ENCODE results near the gene CYB561D1. TPM values are rescaled to one million over a fixed set of nuclear protein-coding genes. Genes with fewer than 3 reads are reported as not detected.

Gene CYB561D1
- total RNA-seq, 1 donor from 2014 or later, result 8.3 TPM

DNA sequence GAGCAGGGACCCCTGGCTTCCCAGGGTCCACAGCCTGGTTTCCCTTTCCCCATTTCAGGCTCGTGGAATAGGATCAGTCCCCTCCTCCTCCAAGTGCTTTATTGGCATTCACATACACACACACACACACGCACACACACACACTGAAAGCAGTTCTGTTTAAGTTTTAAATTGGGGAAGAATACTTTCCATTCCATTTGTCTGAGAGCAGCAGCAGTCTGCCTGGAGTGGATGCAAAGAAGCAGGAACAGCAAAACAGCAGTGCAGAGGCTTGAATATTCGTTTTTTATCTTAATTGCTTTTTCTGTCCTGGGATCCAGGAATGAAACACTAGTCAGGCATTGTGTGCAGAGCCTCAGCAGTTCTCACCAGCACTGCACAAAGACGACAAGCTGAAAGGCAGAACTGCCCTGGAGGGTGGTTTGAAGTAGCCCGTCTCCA is 7.1 kb downstream of the CYB561D1 start:
- Histone ChIP-seq H3K9me3 (no peaks in the 10 kb centered on the region), H3K36me3 (peaks cover 0 to 12% of the 10 kb centered on the region in 2 donors), H3K4me1 (peaks cover 71% of the 10 kb centered on the region), H3K4me3 (no peak overlapping the region), H3K27ac (peak overlapping the region; percentile 48), H3K27me3 (no peaks in the 10 kb centered on the region)
- intact Hi-C loops (cut with DNase I), result no loop called here
- DNase-seq (ENCODE audit: extremely low spot score in 2 of 2), result no peak
- TF ChIP-seq CTCF (IDR thresholded peaks at IDR 0.05) (no peak), POLR2A (IDR thresholded peaks at IDR 0.05) (no peak), POLR2AphosphoS5 (IDR thresholded peaks at IDR 0.05; ENCODE audit: insufficient read depth in 1 of 2, low read depth in 1 of 2) (no peak)

GRCh38 chr1:109501644-109502363 is 7.9 kb downstream of the CYB561D1 start:
- Histone ChIP-seq H3K9me3 (no peaks in the 10 kb centered on the region), H3K27ac (peak overlapping the region; percentile 48), H3K4me3 (no peak overlapping the region), H3K27me3 (no peaks in the 10 kb centered on the region), H3K36me3 (peaks cover 0 to 4% of the 10 kb centered on the region in 2 donors), H3K4me1 (peaks cover 65% of the 10 kb centered on the region)
- intact Hi-C loops (cut with DNase I), result no loop called here
- DNase-seq (ENCODE audit: extremely low spot score in 2 of 2), result no peak
- no peak for TF ChIP-seq POLR2AphosphoS5 (IDR thresholded peaks at IDR 0.05; ENCODE audit: insufficient read depth in 1 of 2, low read depth in 1 of 2)
- no peak for TF ChIP-seq POLR2A (IDR thresholded peaks at IDR 0.05)
- TF ChIP-seq CTCF (IDR thresholded peaks at IDR 0.05), result no peak

DNA sequence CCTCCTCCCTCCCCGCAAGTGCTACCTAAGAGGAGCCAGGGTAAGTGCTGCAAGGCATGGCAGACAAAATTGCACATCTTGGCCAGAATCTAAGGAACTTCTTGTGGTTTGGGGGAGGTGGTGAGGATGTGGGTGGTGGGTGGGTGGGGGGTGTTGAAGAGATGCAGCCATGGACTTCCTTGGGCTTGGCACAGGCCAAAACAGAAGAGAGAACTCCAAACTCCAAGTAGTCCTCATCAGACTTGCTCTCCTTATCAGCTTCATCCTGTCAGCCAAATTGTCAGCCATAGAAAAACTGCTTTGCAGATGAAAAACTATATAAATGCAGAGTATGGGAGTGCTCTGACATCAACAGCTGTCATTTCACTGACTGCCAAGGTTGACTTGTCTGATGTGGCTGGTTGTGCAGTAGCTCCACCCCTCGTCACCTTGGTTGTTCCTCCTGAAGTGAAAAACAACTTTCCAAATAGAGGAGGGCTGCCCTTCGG is 8.5 kb downstream of the CYB561D1 start:
- TF ChIP-seq POLR2A (IDR thresholded peaks at IDR 0.05) (no peak), CTCF (IDR thresholded peaks at IDR 0.05) (no peak), POLR2AphosphoS5 (IDR thresholded peaks at IDR 0.05; ENCODE audit: insufficient read depth in 1 of 2, low read depth in 1 of 2) (no peak)
- no peak overlapping the region for H3K27ac ChIP-seq
- no peak for DNase-seq (ENCODE audit: extremely low spot score in 2 of 2)
- no peak overlapping the region for H3K4me3 ChIP-seq
- no peaks in the 10 kb centered on the region for H3K27me3 ChIP-seq
- no peaks in the 10 kb centered on the region for H3K9me3 ChIP-seq
- peaks cover 59% of the 10 kb centered on the region for H3K4me1 ChIP-seq
- H3K36me3 ChIP-seq, result no peaks in the 10 kb centered on the region
- intact Hi-C loops (cut with DNase I), result no loop called here

- H3K27me3 ChIP-seq, result no peaks in the 10 kb centered on the region
- intact Hi-C loops (cut with DNase I), result no loop called here
- H3K27ac ChIP-seq, result peak overlapping the region; percentile 27
- no peaks in the 10 kb centered on the region for H3K9me3 ChIP-seq
- peak in 1 of 2 donors; percentile 33 for TF ChIP-seq POLR2AphosphoS5 (IDR thresholded peaks at IDR 0.05; ENCODE audit: insufficient read depth in 1 of 2, low read depth in 1 of 2)
- TF ChIP-seq POLR2A (IDR thresholded peaks at IDR 0.05), result no peak
- no peak for DNase-seq (ENCODE audit: extremely low spot score in 2 of 2)
- no peak overlapping the region for H3K4me3 ChIP-seq
- H3K36me3 ChIP-seq, result no peaks in the 10 kb centered on the region
- H3K4me1 ChIP-seq, result peaks cover 49% of the 10 kb centered on the region
Measured at GRCh38 chr1:109503935-109504334, 10.0 kb downstream of the CYB561D1 start.

- H3K27ac ChIP-seq, result no peak overlapping the region
- H3K4me1 ChIP-seq, result peaks cover 45% of the 10 kb centered on the region
- no peak for DNase-seq (ENCODE audit: extremely low spot score in 2 of 2)
- no peaks in the 10 kb centered on the region for H3K27me3 ChIP-seq
- H3K36me3 ChIP-seq, result no peaks in the 10 kb centered on the region
- TF ChIP-seq POLR2AphosphoS5 (IDR thresholded peaks at IDR 0.05; ENCODE audit: insufficient read depth in 1 of 2, low read depth in 1 of 2), result no peak
- no peak for TF ChIP-seq POLR2A (IDR thresholded peaks at IDR 0.05)
- no peak for TF ChIP-seq CTCF (IDR thresholded peaks at IDR 0.05)
- H3K4me3 ChIP-seq, result no peak overlapping the region
- intact Hi-C loops (cut with DNase I), result no loop called here
- no peaks in the 10 kb centered on the region for H3K9me3 ChIP-seq
Measured at GRCh38 chr1:109504974-109505373, 11.1 kb downstream of the CYB561D1 start.
